Retinal pigment epithelial cell (primary cell): ENCODE results near the gene TEX261.

Experiments
- DNase-seq: peaks from one replicate; pipeline ENCODE4 v3.0.0-alpha.2; 2010; ENCODE audit warnings: low read depth
- H3K4me3 ChIP-seq: 2 replicates; pipeline ENCODE4 v1.5.1; 2011; ENCODE audit warnings: mild to moderate bottlenecking, low read length, control low read depth, moderate library complexity
- TF ChIP-seq, protein P1 (sequence below): conservative IDR thresholded peaks from 2 replicates; pipeline ENCODE4 v1.5.1; 2011; ENCODE audit warnings: low read depth, low read length, control low read depth, inconsistent platforms

Gene TEX261

DNA sequence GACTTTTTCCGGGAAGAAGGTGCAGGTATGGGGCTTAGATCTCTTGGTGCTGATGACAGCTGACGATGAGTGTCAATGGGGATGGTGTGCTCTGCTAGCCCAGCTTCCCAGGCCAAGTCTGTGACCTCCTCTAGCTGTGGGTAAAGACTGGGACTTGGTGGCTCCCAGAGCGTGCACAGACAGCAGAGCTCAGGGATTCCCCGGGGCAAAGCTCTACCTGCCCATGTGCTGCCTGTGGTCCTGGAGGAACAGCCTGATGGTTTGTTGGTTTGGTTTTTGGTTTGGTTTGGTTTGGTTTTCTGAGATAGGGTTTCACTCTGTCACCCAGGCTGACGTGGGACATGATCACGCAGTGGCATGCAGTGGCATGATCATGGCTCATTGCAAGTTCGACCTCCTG is 39.8 kb downstream of the TEX261 start:
- DNase-seq, result no peak
- TF ChIP-seq, protein P1, sequence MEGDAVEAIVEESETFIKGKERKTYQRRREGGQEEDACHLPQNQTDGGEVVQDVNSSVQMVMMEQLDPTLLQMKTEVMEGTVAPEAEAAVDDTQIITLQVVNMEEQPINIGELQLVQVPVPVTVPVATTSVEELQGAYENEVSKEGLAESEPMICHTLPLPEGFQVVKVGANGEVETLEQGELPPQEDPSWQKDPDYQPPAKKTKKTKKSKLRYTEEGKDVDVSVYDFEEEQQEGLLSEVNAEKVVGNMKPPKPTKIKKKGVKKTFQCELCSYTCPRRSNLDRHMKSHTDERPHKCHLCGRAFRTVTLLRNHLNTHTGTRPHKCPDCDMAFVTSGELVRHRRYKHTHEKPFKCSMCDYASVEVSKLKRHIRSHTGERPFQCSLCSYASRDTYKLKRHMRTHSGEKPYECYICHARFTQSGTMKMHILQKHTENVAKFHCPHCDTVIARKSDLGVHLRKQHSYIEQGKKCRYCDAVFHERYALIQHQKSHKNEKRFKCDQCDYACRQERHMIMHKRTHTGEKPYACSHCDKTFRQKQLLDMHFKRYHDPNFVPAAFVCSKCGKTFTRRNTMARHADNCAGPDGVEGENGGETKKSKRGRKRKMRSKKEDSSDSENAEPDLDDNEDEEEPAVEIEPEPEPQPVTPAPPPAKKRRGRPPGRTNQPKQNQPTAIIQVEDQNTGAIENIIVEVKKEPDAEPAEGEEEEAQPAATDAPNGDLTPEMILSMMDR, result no peak
- H3K4me3 ChIP-seq, result no peak overlapping the region

DNA sequence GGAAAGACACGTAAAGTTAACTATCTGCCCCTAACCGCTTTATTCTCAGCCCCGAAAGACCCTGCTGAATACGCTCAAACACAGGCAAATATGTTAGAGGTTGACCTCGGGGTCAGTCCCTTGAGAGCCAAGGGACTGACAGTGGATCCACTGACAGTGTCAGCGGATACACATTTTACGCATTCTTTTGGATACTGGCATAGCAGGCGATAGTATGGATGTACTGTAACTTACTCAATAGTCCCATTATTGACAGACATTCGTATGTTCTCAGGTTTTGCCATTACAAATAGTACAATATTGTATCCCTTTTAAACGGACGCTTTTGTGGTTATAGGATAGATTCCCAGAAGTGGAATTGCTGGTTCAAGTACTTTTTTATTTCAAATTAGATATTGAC is 45.6 kb downstream of the TEX261 start:
- DNase-seq, result no peak
- H3K4me3 ChIP-seq, result no peak overlapping the region
- TF ChIP-seq, protein P1, result no peak

DNA sequence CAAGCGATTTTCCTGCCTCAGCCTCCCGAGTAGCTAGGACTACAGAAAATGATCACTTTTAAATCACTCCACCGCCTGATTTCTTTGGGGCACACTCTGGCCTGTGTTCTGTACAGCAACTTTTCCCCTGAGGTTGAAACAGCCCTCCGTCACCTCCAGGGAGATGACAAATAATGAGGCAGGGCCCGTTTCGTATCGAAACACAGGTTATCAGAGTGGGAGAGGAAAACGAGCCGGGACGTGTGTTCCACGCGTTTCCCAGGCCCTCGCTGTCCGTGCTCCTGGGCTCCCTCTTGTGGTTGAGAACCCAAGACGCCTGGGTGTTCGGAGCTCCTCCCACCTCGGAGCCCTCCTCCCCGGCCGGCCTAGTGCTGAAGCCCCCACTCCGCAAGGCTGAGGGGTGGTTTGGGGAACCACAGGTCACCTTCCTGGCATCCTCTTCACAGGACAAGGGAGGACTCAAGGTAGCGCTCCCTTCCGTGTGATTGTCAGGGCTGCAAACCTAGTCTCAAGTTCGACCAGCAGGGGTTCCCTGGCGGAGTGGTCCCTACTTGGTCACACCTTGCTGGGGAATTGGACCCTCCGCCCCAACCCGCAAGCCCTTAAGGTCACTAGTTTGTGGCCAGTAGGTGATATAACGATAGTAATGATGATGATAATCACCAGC is 46.2 kb downstream of the TEX261 start:
- peak overlapping the region; percentile 37 for H3K4me3 ChIP-seq
- DNase-seq, result peak; percentile 14
- TF ChIP-seq, protein P1, result peak; percentile 86

- no peak overlapping the region for H3K4me3 ChIP-seq
- TF ChIP-seq, protein P1, result no peak
- peak; percentile 65 for DNase-seq
Observed at GRCh38 chr2:70947556-70948184, 47.0 kb downstream of the TEX261 start.

- no peak overlapping the region for H3K4me3 ChIP-seq
- TF ChIP-seq, protein P1, result peak; percentile 82
- peak; percentile 28 for DNase-seq
Observed at GRCh38 chr2:70946832-70947442, 47.7 kb downstream of the TEX261 start.

- TF ChIP-seq, protein P1, result no peak
- DNase-seq, result no peak
- H3K4me3 ChIP-seq, result no peak overlapping the region
Observed at GRCh38 chr2:70944111-70944690, 50.5 kb downstream of the TEX261 start.
